Measurements from ENCODE around the gene CLCA4.

DNA sequence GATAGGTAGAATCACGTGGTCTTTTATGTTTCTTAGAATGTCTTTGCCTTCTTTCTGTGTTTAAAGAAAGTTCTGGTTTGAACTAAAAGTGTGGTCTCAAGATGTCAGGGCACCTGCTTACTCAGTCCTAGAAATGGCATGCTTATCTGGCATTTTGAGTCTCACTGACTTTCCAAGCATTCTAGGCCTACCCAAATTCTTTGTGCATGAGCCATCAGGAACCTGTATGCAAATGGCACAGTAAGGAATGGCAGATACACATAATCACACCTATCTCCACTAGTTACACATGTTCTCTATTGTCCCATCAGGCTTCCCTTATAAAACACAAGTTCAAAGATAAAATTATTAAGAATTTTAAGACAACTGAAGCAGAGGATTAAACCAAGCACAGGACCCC lies 29.5 kb upstream of the CLCA4 start:
- no peak for TF ChIP-seq POLR2AphosphoS5 (IDR thresholded peaks at IDR 0.05)
- TF ChIP-seq, protein P1, sequence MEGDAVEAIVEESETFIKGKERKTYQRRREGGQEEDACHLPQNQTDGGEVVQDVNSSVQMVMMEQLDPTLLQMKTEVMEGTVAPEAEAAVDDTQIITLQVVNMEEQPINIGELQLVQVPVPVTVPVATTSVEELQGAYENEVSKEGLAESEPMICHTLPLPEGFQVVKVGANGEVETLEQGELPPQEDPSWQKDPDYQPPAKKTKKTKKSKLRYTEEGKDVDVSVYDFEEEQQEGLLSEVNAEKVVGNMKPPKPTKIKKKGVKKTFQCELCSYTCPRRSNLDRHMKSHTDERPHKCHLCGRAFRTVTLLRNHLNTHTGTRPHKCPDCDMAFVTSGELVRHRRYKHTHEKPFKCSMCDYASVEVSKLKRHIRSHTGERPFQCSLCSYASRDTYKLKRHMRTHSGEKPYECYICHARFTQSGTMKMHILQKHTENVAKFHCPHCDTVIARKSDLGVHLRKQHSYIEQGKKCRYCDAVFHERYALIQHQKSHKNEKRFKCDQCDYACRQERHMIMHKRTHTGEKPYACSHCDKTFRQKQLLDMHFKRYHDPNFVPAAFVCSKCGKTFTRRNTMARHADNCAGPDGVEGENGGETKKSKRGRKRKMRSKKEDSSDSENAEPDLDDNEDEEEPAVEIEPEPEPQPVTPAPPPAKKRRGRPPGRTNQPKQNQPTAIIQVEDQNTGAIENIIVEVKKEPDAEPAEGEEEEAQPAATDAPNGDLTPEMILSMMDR (IDR thresholded peaks at IDR 0.05 in 8 of 11, conservative IDR thresholded peaks at IDR 0.05 in 3 of 11): no peak
- no peak for TF ChIP-seq POLR2A (IDR thresholded peaks at IDR 0.05)

All from spleen (tissue), 7 donors.